GM12878 (cell line): ENCODE results near the gene CSF3. TPM values are rescaled to one million over a fixed set of nuclear protein-coding genes. Genes with fewer than 3 reads are reported as not detected.
A peak's percentile ranks its signal among the peaks of the same experiment; 100 is the strongest.

Source experiments
- ATAC-seq: fragments of 200-7000 bp; cut with Tn5 transposase; 3 replicates; pipeline ENCODE4 v1.9.1; 2020; ENCODE audit warnings: mild to moderate bottlenecking, moderate library complexity
- BruUV-seq: library from RNA; stranded (reverse); fragments of 400-500 nt; replicated peaks from 2 replicates; lab custom pipeline; 2021; lab: Mats Ljungman, UMichigan
- CTCF ChIA-PET: fragments of 300-600 bp; sonication (Branson Sonifier 250); formaldehyde crosslinking; extraction: SDS; loops from one replicate; lab custom pipeline; 2021; ENCODE audit warnings: inconsistent platforms; lab: Yijun Ruan, JAX
- POLR2A ChIA-PET: fragments of 350-600 bp; formaldehyde crosslinking; extraction: SDS; loops from one replicate; lab custom pipeline; 2021; ENCODE audit warnings: inconsistent platforms; lab: Charles Lee
- RAD21 ChIA-PET: fragments of 300-600 bp; sonication (Branson Sonifier 250); formaldehyde crosslinking; loops from one replicate; lab custom pipeline; 2023; ENCODE audit warnings: antibody characterized with exemption; ENCODE audit not compliant: unreplicated experiment; lab: Charles Lee
- SMC1A ChIA-PET: fragments of 300-600 bp; sonication (Branson Sonifier 250); formaldehyde crosslinking; loops from one replicate; lab custom pipeline; 2023; ENCODE audit not compliant: unreplicated experiment, uncharacterized antibody; lab: Charles Lee
- DNase-seq: peaks from one replicate; pipeline ENCODE4 v3.0.0-alpha.2; 2011; ENCODE audit warnings: low read depth, low spot score
- FAIRE-seq: peaks from 3 replicates; lab custom pipeline; 2011; peaks lifted over from hg19 to GRCh38; lab: Jason Lieb, UNC
- H2AFZ ChIP-seq: 2 replicates; pipeline ENCODE4 v1.6.0; 2011; ENCODE audit warnings: low read depth, low read length, control low read depth; ENCODE audit not compliant: control insufficient read depth
- H3K27ac ChIP-seq: 2 replicates; pipeline ENCODE4 v1.5.1; 2011; ENCODE audit warnings: control low read depth; ENCODE audit not compliant: control insufficient read depth, insufficient read depth
- H3K27me3 ChIP-seq, 2 experiments: replicated peaks in 1 of 2; 2 replicates each; pipeline versions ENCODE4 v1.6.0 to v1.6.1; 2011; ENCODE audit warnings: low read length in 1 of 2; ENCODE audit not compliant: control insufficient read depth in 2 of 2, insufficient read depth in 2 of 2
- H3K36me3 ChIP-seq, 2 experiments: 2 replicates each; pipeline ENCODE4 v1.5.1; 2011; ENCODE audit warnings: low read length in 1 of 2; ENCODE audit not compliant: control insufficient read depth in 2 of 2, insufficient read depth in 2 of 2
- H3K4me1 ChIP-seq: 2 replicates; pipeline ENCODE4 v1.6.1; 2011; ENCODE audit warnings: mild to moderate bottlenecking, low read length, moderate library complexity, mixed read lengths; ENCODE audit not compliant: control insufficient read depth, insufficient read depth
- H3K4me2 ChIP-seq: 2 replicates; pipeline ENCODE4 v1.6.0; 2011; ENCODE audit warnings: control low read depth; ENCODE audit not compliant: control insufficient read depth, insufficient read depth
- H3K4me3 ChIP-seq: fragments of 200-600 bp; sonication (generic); 2 replicates; pipeline ENCODE4 v1.5.1; 2016
- H3K79me2 ChIP-seq: 2 replicates; pipeline ENCODE4 v1.6.0; 2011; ENCODE audit warnings: low read length; ENCODE audit not compliant: control insufficient read depth, insufficient read depth
- H3K9ac ChIP-seq: 2 replicates; pipeline ENCODE4 v1.8.0; 2011; ENCODE audit warnings: low read length, control low read depth, mixed read lengths; ENCODE audit not compliant: control insufficient read depth, insufficient read depth
- H3K9me3 ChIP-seq: replicated peaks from 3 replicates; pipeline ENCODE4 v1.5.1; 2011; ENCODE audit warnings: mild to moderate bottlenecking, low read length; ENCODE audit not compliant: control insufficient read depth, insufficient read depth
- H4K20me1 ChIP-seq: 2 replicates; pipeline ENCODE4 v1.6.0; 2011; ENCODE audit not compliant: control insufficient read depth, insufficient read depth
- CTCF ChIP-seq, 3 experiments: IDR thresholded peaks in 2 of 3; conservative IDR thresholded peaks in 1 of 3; 2 replicates each; pipeline ENCODE4 v1.5.1; 2011; ENCODE audit warnings: low read depth in 3 of 3, low read length in 3 of 3, mild to moderate bottlenecking in 3 of 3, control low read depth in 2 of 3, moderate library complexity in 2 of 3, inconsistent platforms in 1 of 3, mixed read lengths in 1 of 3; ENCODE audit not compliant: control insufficient read depth in 2 of 3, insufficient read depth in 1 of 3; ENCODE audit errors: extremely low read depth in 1 of 3
- MTA2 ChIP-seq: fragments of 450-650 bp; IDR thresholded peaks from 2 replicates; pipeline ENCODE4 v1.6.1; 2016; ENCODE audit warnings: low read depth, mild to moderate bottlenecking, moderate library complexity
- SPI1 ChIP-seq: IDR thresholded peaks from 2 replicates; pipeline ENCODE4 v1.6.1; 2011; ENCODE audit warnings: low read depth, mild to moderate bottlenecking, low read length, moderate library complexity, borderline replicate concordance; ENCODE audit not compliant: insufficient read depth
- ZNF384 ChIP-seq: IDR thresholded peaks from 2 replicates; pipeline ENCODE4 v1.6.1; 2012; ENCODE audit warnings: low read depth, mild to moderate bottlenecking, low read length, improper control_type of control experiment, borderline replicate concordance
- WGBS: methylation state at CpG from one replicate; pipeline ENCODE4 v1.1.6; 2016; ENCODE audit warnings: low lambda C conversion rate; ENCODE audit not compliant: insufficient replicate concordance, insufficient coverage; ENCODE audit errors: missing lambda C conversion rate; 5-methylcytosine and 5-hydroxymethylcytosine counted together
- in situ Hi-C: fragments of 300-500 bp; cut with MboI; formaldehyde crosslinking; loops from 9 replicates; pipeline ENCODE4 v1.14.3; 2018; ENCODE audit warnings: mixed read lengths
- intact Hi-C: fragments of 100-400 bp; cut with micrococcal nuclease; formaldehyde crosslinking; loops from one replicate; pipeline ENCODE4 v1.14.2; 2022; ENCODE audit not compliant: unreplicated experiment
- polyA plus RNA-seq, 11 experiments: library from polyadenylated mRNA; depleted of rRNA in 4 of 11; unstranded in 6 of 11; stranded (reverse) in 5 of 11; fragments of >200 nt; fragmentation: Nextera tagmentation in 4 of 11; fragmentation: Illumina TruSeq in 1 of 11; extraction: Ambion mirVana in 4 of 11; extraction: Trizol in 1 of 11; gene quantifications; 1 replicate in 1 of 11; 2 replicates in 10 of 11; pipeline versions ENCODE4 v1.2.1 to v1.2.3, GENCODE V29; 2011 to 2016; ENCODE audit warnings: inconsistent platforms in 2 of 11, missing spikeins in 2 of 11, low read depth in 1 of 11
- total RNA-seq, 4 experiments: library from RNA; depleted of rRNA in 3 of 4; stranded (reverse); fragments of >200 nt in 3 of 4; fragmentation: Illumina TruSeq in 1 of 4; extraction: Trizol in 1 of 4; gene quantifications; 2 replicates each; pipeline versions ENCODE4 v1.2.1 to v1.2.3, GENCODE V29; 2013 to 2021

The CSF3 gene
- total and polyA plus RNA-seq, 10 of the 15 experiments (the other 5 are each of a cell fraction or from before 2014, with no cell fraction given): 0.09 to 0.28 (median 0.12) TPM; not detected in 5

- RAD21 ChIA-PET: interaction anchor here (0.7 kb wide), 1 partner anchor 53 kb away, joined by 3 read pairs; no protein-coding TSS in a partner anchor
- Histone ChIP-seq H3K4me3 (no peak overlapping the region), H2AFZ (no peak overlapping the region)
- peak; percentile 56; the same call in 1 of the 2 replicates for TF ChIP-seq SPI1
- TF ChIP-seq ZNF384: no peak
- TF ChIP-seq, all 136 proteins: peak for 1
- no peak for ATAC-seq
- no peak for FAIRE-seq
- ChIA-PET POLR2A (no interaction called here), SMC1A (no interaction called here), CTCF (interaction anchor here (0.6 to 5.8 kb wide), 5 partner anchors 10 to 78 kb away, joined by 3 to 43 read pairs (median 3); partner anchors contain the start of gene MED24)
- Histone ChIP-seq H3K9ac (no peak overlapping the region), H3K79me2 (no peaks in the 10 kb centered on the region), H3K36me3 (peaks cover 16 to 22% of the 10 kb centered on the region in 2 experiments; a peak in 3 of 4 replicates), H3K27me3 (no peaks in the 10 kb centered on the region), H3K4me1 (no peaks in the 10 kb centered on the region), H3K9me3 (no peaks in the 10 kb centered on the region), H4K20me1 (no peaks in the 10 kb centered on the region), H3K4me2 (no peak overlapping the region), H3K27ac (no peak overlapping the region)
- intact Hi-C loops (no loop called here), in situ Hi-C loops (no loop called here)
- BruUV-seq: no TSS peak
- no peak for DNase-seq
- WGBS: 80% methylated on average over 8 of the region's 8 CpGs
These were observed 19.4 kb downstream of the CSF3 start for GRCh38 chr17:40034426-40035161.

GRCh38 chr17:40035162-40035559 is 19.9 kb downstream of the CSF3 start:
- POLR2A ChIA-PET: no interaction called here
- Histone ChIP-seq H3K27me3 (no peaks in the 10 kb centered on the region), H3K4me2 (no peak overlapping the region), H4K20me1 (no peaks in the 10 kb centered on the region), H3K27ac (no peak overlapping the region), H3K4me3 (no peak overlapping the region), H3K9ac (no peak overlapping the region), H3K36me3 (peaks cover 16 to 22% of the 10 kb centered on the region in 2 experiments; a peak in 3 of 4 replicates), H3K79me2 (no peaks in the 10 kb centered on the region), H3K9me3 (no peaks in the 10 kb centered on the region), H2AFZ (no peak overlapping the region), H3K4me1 (no peaks in the 10 kb centered on the region)
- ATAC-seq (no peak; the same call in 2 of the 3 replicates), DNase-seq (no peak), FAIRE-seq (no peak)
- WGBS: 86% methylated on average over 12 of the region's 12 CpGs
- in situ Hi-C loops (no loop called here), intact Hi-C loops (no loop called here)
- TF ChIP-seq CTCF (IDR thresholded peaks at IDR 0.05 in 2 of 3, conservative IDR thresholded peaks at IDR 0.05 in 1 of 3; ENCODE audit: control insufficient read depth in 2 of 3, extremely low read depth in 1 of 3, insufficient read depth in 1 of 3, low read depth in 3 of 3, low read length in 3 of 3): peak; percentile 6 to 33 (median 25); a peak in 4 of 6 replicates
- TF ChIP-seq MTA2: no peak
- TF ChIP-seq ZNF384: no peak
- SMC1A ChIA-PET: no interaction called here
- RAD21 ChIA-PET: interaction anchor here (0.7 kb wide), 1 partner anchor 53 kb away, joined by 3 read pairs; no protein-coding TSS in a partner anchor
- CTCF ChIA-PET: interaction anchor here (0.9 to 5.8 kb wide), 6 partner anchors 10 to 157 kb away, joined by 3 to 43 read pairs (median 4); partner anchors contain the start of gene MED24
- no TSS peak for BruUV-seq
